Thoracic aorta (tissue), 2 donors: ENCODE results near the gene EEIG1. TPM values are rescaled to one million over a fixed set of nuclear protein-coding genes. Genes with fewer than 3 reads are reported as not detected.
A peak's percentile ranks its signal among the peaks of the same experiment; 100 is the strongest.

ENCODE experiments used
- ATAC-seq: fragments of 150-250 bp; one replicate; pipeline ENCODE4 v1.8.0; 2017; ENCODE audit warnings: low read depth; ENCODE audit not compliant: insufficient number of reproducible peaks, low FRiP score
- DNase-seq: peaks from one replicate; pipeline ENCODE4 v3.0.0-alpha.2; 2020; ENCODE audit warnings: low spot score
- H3K27ac ChIP-seq, 2 donors: fragments of 200-600 bp; sonication (generic); 1 replicate in 1 of 2; 2 replicates in 1 of 2; pipeline ENCODE4 v1.5.1; 2016; ENCODE audit warnings: mild to moderate bottlenecking in 2 of 2, moderate library complexity in 2 of 2
- H3K27me3 ChIP-seq: fragments of 200-600 bp; sonication (generic); replicated peaks from 2 replicates; pipeline ENCODE4 v1.6.0; 2016; ENCODE audit warnings: mild to moderate bottlenecking; ENCODE audit not compliant: insufficient read depth
- H3K36me3 ChIP-seq: fragments of 200-600 bp; sonication (generic); one replicate; pipeline ENCODE4 v1.5.1; 2016
- H3K4me1 ChIP-seq, 2 donors: fragments of 200-600 bp; sonication (generic); 1 replicate in 1 of 2; 2 replicates in 1 of 2; pipeline versions ENCODE4 v1.5.1 to v1.6.0; 2016; ENCODE audit warnings: low read depth in 2 of 2, mild to moderate bottlenecking in 1 of 2; ENCODE audit not compliant: control insufficient read depth in 1 of 2
- H3K4me3 ChIP-seq: fragments of 200-600 bp; sonication (generic); 2 replicates; pipeline ENCODE4 v1.5.1; 2016; ENCODE audit warnings: mild to moderate bottlenecking
- H3K9me3 ChIP-seq: fragments of 200-600 bp; sonication (generic); 2 replicates; pipeline ENCODE4 v1.5.1; 2016
- CTCF ChIP-seq: fragments of 200-600 bp; sonication (generic); IDR thresholded peaks from one replicate; pipeline ENCODE4 v1.5.1; 2019; ENCODE audit warnings: antibody characterized with exemption
- total RNA-seq, 2 donors: library from RNA; depleted of rRNA; stranded (reverse); fragments of >200 nt; gene quantifications; one replicate each; pipeline versions ENCODE4 v1.1.0 to v1.2.3, GENCODE V29; 2016

EEIG1 gene
- total RNA-seq, 2 donors from 2014 or later: 20.4 to 26.5 TPM

GRCh38 chr9:127970401-127971313 lies 10.1 kb downstream of the EEIG1 start:
- Histone ChIP-seq H3K27me3 (no peaks in the 10 kb centered on the region), H3K4me3 (no peak overlapping the region), H3K36me3 (no peaks in the 10 kb centered on the region), H3K4me1 (peaks cover 73 to 97% of the 10 kb centered on the region in 2 donors), H3K9me3 (no peaks in the 10 kb centered on the region), H3K27ac (no peak overlapping the region)
- DNase-seq (no peak), ATAC-seq (no peak)
- TF ChIP-seq CTCF: no peak

- peak overlapping the region; percentile 63 to 66 for H3K27ac ChIP-seq
Observed at GRCh38 chr9:127968700-127969383, 11.9 kb downstream of the EEIG1 start.

GRCh38 chr9:127968042-127968441 lies 12.7 kb downstream of the EEIG1 start:
- Histone ChIP-seq H3K9me3 (no peaks in the 10 kb centered on the region), H3K27ac (peak overlapping the region in 1 of 2 donors; percentile 66), H3K27me3 (no peaks in the 10 kb centered on the region), H3K36me3 (no peaks in the 10 kb centered on the region), H3K4me3 (no peak overlapping the region), H3K4me1 (peaks cover 70 to 97% of the 10 kb centered on the region in 2 donors)
- ATAC-seq (no peak), DNase-seq (no peak)
- TF ChIP-seq CTCF: no peak

More at GRCh38 chr9:127968700-127969383, 11.9 kb downstream of the EEIG1 start:
- H3K4me3 ChIP-seq: peak overlapping the region; percentile 9
- no peak for ATAC-seq
- DNase-seq: no peak
- no peaks in the 10 kb centered on the region for H3K36me3 ChIP-seq
- H3K4me1 ChIP-seq: peaks cover 71 to 97% of the 10 kb centered on the region in 2 donors
- no peak for TF ChIP-seq CTCF
- no peaks in the 10 kb centered on the region for H3K9me3 ChIP-seq
- no peaks in the 10 kb centered on the region for H3K27me3 ChIP-seq

- H3K4me1 ChIP-seq: peaks cover 67 to 97% of the 10 kb centered on the region in 2 donors
- peak overlapping the region; percentile 83 to 94 for H3K27ac ChIP-seq
- no peak for DNase-seq
- no peak for ATAC-seq
- no peak for TF ChIP-seq CTCF
- no peak overlapping the region for H3K4me3 ChIP-seq
- H3K9me3 ChIP-seq: no peaks in the 10 kb centered on the region
- no peaks in the 10 kb centered on the region for H3K27me3 ChIP-seq
- H3K36me3 ChIP-seq: no peaks in the 10 kb centered on the region
Observed at GRCh38 chr9:127967151-127967809, 13.5 kb downstream of the EEIG1 start.
